Measurements from ENCODE around the gene SPTBN1.
"Not testable (repeated sequence)": the region's sequence is repeated elsewhere in the genome, so short reads cannot be mapped to it uniquely, and the experiment has no call there.

SPTBN1 gene

GRCh38 chr2:54471221-54471711 is 15.1 kb downstream of the SPTBN1 start:
- H3K27ac Mint-ChIP-seq: no peak overlapping the region
- no peaks in the 10 kb centered on the region for H3K36me3 Mint-ChIP-seq (ENCODE audit: low read depth)
- H3K4me3 Mint-ChIP-seq: no peak overlapping the region
- peaks cover 4% of the 10 kb centered on the region for H3K27me3 Mint-ChIP-seq (ENCODE audit: low read depth)
- peaks cover 3% of the 10 kb centered on the region for H3K4me1 Mint-ChIP-seq (ENCODE audit: low read depth)
- no peaks in the 10 kb centered on the region for H3K9me3 Mint-ChIP-seq

- H3K4me1 Mint-ChIP-seq (ENCODE audit: low read depth): peaks cover 5% of the 10 kb centered on the region
- no peaks in the 10 kb centered on the region for H3K36me3 Mint-ChIP-seq (ENCODE audit: low read depth)
- no peak overlapping the region for H3K4me3 Mint-ChIP-seq
- H3K9me3 Mint-ChIP-seq: no peaks in the 10 kb centered on the region
- H3K27ac Mint-ChIP-seq: no peak overlapping the region
- peaks cover 2% of the 10 kb centered on the region for H3K27me3 Mint-ChIP-seq (ENCODE audit: low read depth)
Observed at GRCh38 chr2:54473851-54474250, 17.7 kb downstream of the SPTBN1 start.

- no peak overlapping the region for H3K27ac Mint-ChIP-seq
- H3K27me3 Mint-ChIP-seq (ENCODE audit: low read depth): no peaks in the 10 kb centered on the region
- H3K9me3 Mint-ChIP-seq: no peaks in the 10 kb centered on the region
- H3K4me3 Mint-ChIP-seq: no peak overlapping the region
- peaks cover 3% of the 10 kb centered on the region for H3K4me1 Mint-ChIP-seq (ENCODE audit: low read depth)
- H3K36me3 Mint-ChIP-seq (ENCODE audit: low read depth): no peaks in the 10 kb centered on the region
Observed at GRCh38 chr2:54475285-54475684, 19.2 kb downstream of the SPTBN1 start.

GRCh38 chr2:54475919-54476318 is 19.8 kb downstream of the SPTBN1 start:
- no peak overlapping the region for H3K4me3 Mint-ChIP-seq
- H3K36me3 Mint-ChIP-seq (ENCODE audit: low read depth): no peaks in the 10 kb centered on the region
- H3K9me3 Mint-ChIP-seq: no peaks in the 10 kb centered on the region
- peaks cover 1% of the 10 kb centered on the region for H3K27me3 Mint-ChIP-seq (ENCODE audit: low read depth)
- H3K27ac Mint-ChIP-seq: no peak overlapping the region
- peaks cover 3% of the 10 kb centered on the region for H3K4me1 Mint-ChIP-seq (ENCODE audit: low read depth)

- Mint-ChIP-seq H3K4me3 (no peak overlapping the region), H3K4me1 (ENCODE audit: low read depth) (peaks cover 3% of the 10 kb centered on the region), H3K9me3 (no peaks in the 10 kb centered on the region), H3K27me3 (ENCODE audit: low read depth) (peaks cover 6% of the 10 kb centered on the region), H3K36me3 (ENCODE audit: low read depth) (no peaks in the 10 kb centered on the region), H3K27ac (no peak overlapping the region)
Observed at GRCh38 chr2:54476852-54477251, 20.7 kb downstream of the SPTBN1 start.

GRCh38 chr2:54477896-54478295 is 21.8 kb downstream of the SPTBN1 start:
- Mint-ChIP-seq H3K27me3 (ENCODE audit: low read depth) (peaks cover 9% of the 10 kb centered on the region), H3K4me1 (ENCODE audit: low read depth) (peaks cover 3% of the 10 kb centered on the region), H3K9me3 (no peaks in the 10 kb centered on the region), H3K36me3 (ENCODE audit: low read depth) (no peaks in the 10 kb centered on the region), H3K4me3 (no peak overlapping the region), H3K27ac (no peak overlapping the region)

GRCh38 chr2:54478899-54479298 is 22.8 kb downstream of the SPTBN1 start:
- H3K27me3 Mint-ChIP-seq (ENCODE audit: low read depth): peaks cover 9% of the 10 kb centered on the region
- H3K4me1 Mint-ChIP-seq (ENCODE audit: low read depth): peaks cover 3% of the 10 kb centered on the region
- no peaks in the 10 kb centered on the region for H3K9me3 Mint-ChIP-seq
- no peaks in the 10 kb centered on the region for H3K36me3 Mint-ChIP-seq (ENCODE audit: low read depth)
- H3K4me3 Mint-ChIP-seq: no peak overlapping the region
- no peak overlapping the region for H3K27ac Mint-ChIP-seq

GRCh38 chr2:54479424-54479823 is 23.3 kb downstream of the SPTBN1 start:
- Mint-ChIP-seq H3K4me3 (no peak overlapping the region), H3K27me3 (ENCODE audit: low read depth) (peaks cover 9% of the 10 kb centered on the region), H3K36me3 (ENCODE audit: low read depth) (no peaks in the 10 kb centered on the region), H3K27ac (no peak overlapping the region), H3K9me3 (no peaks in the 10 kb centered on the region), H3K4me1 (ENCODE audit: low read depth) (peaks cover 3% of the 10 kb centered on the region)

- Mint-ChIP-seq H3K27me3 (ENCODE audit: low read depth) (peaks cover 9% of the 10 kb centered on the region), H3K27ac (no peak overlapping the region), H3K36me3 (ENCODE audit: low read depth) (no peaks in the 10 kb centered on the region), H3K4me3 (no peak overlapping the region), H3K9me3 (no peaks in the 10 kb centered on the region), H3K4me1 (ENCODE audit: low read depth) (peaks cover 3% of the 10 kb centered on the region)
Observed at GRCh38 chr2:54480025-54480424, 23.9 kb downstream of the SPTBN1 start.

GRCh38 chr2:54481686-54482085 is 25.6 kb downstream of the SPTBN1 start:
- H3K9me3 Mint-ChIP-seq: no peaks in the 10 kb centered on the region
- peaks cover 9% of the 10 kb centered on the region for H3K27me3 Mint-ChIP-seq (ENCODE audit: low read depth)
- no peak overlapping the region for H3K4me3 Mint-ChIP-seq
- no peak overlapping the region for H3K27ac Mint-ChIP-seq
- H3K36me3 Mint-ChIP-seq (ENCODE audit: low read depth): no peaks in the 10 kb centered on the region
- H3K4me1 Mint-ChIP-seq (ENCODE audit: low read depth): peaks cover 3% of the 10 kb centered on the region

GRCh38 chr2:54482715-54483114 is 26.6 kb downstream of the SPTBN1 start:
- Mint-ChIP-seq H3K27ac (no peak overlapping the region), H3K27me3 (ENCODE audit: low read depth) (peaks cover 9% of the 10 kb centered on the region), H3K4me3 (no peak overlapping the region), H3K4me1 (ENCODE audit: low read depth) (peaks cover 3% of the 10 kb centered on the region), H3K9me3 (no peaks in the 10 kb centered on the region), H3K36me3 (ENCODE audit: low read depth) (no peaks in the 10 kb centered on the region)

GRCh38 chr2:54483426-54483825 is 27.3 kb downstream of the SPTBN1 start:
- Mint-ChIP-seq H3K4me1 (ENCODE audit: low read depth) (no peaks in the 10 kb centered on the region), H3K9me3 (no peaks in the 10 kb centered on the region), H3K36me3 (ENCODE audit: low read depth) (no peaks in the 10 kb centered on the region), H3K4me3 (no peak overlapping the region), H3K27me3 (ENCODE audit: low read depth) (peaks cover 9% of the 10 kb centered on the region), H3K27ac (no peak overlapping the region)

GRCh38 chr2:54485756-54486155 is 29.6 kb downstream of the SPTBN1 start:
- H3K9me3 Mint-ChIP-seq; H3K4me1 Mint-ChIP-seq (ENCODE audit: low read depth); H3K27ac Mint-ChIP-seq; H3K36me3 Mint-ChIP-seq (ENCODE audit: low read depth); H3K4me3 Mint-ChIP-seq: not testable (repeated sequence)
- peaks cover 13% of the 10 kb centered on the region for H3K27me3 Mint-ChIP-seq (ENCODE audit: low read depth)

- no peak overlapping the region for H3K27ac Mint-ChIP-seq
- H3K36me3 Mint-ChIP-seq (ENCODE audit: low read depth): no peaks in the 10 kb centered on the region
- peaks cover 10% of the 10 kb centered on the region for H3K27me3 Mint-ChIP-seq (ENCODE audit: low read depth)
- no peaks in the 10 kb centered on the region for H3K4me1 Mint-ChIP-seq (ENCODE audit: low read depth)
- H3K9me3 Mint-ChIP-seq: no peaks in the 10 kb centered on the region
- H3K4me3 Mint-ChIP-seq: no peak overlapping the region
Observed at GRCh38 chr2:54486766-54487165, 30.6 kb downstream of the SPTBN1 start.

GRCh38 chr2:54490863-54491262 is 34.7 kb downstream of the SPTBN1 start:
- peaks cover 13% of the 10 kb centered on the region for H3K27me3 Mint-ChIP-seq (ENCODE audit: low read depth)
- H3K27ac Mint-ChIP-seq: no peak overlapping the region
- no peaks in the 10 kb centered on the region for H3K9me3 Mint-ChIP-seq
- no peaks in the 10 kb centered on the region for H3K4me1 Mint-ChIP-seq (ENCODE audit: low read depth)
- H3K36me3 Mint-ChIP-seq (ENCODE audit: low read depth): no peaks in the 10 kb centered on the region
- no peak overlapping the region for H3K4me3 Mint-ChIP-seq

GRCh38 chr2:54492335-54492734 is 36.2 kb downstream of the SPTBN1 start:
- Mint-ChIP-seq H3K27me3 (ENCODE audit: low read depth) (peaks cover 13% of the 10 kb centered on the region), H3K36me3 (ENCODE audit: low read depth) (no peaks in the 10 kb centered on the region), H3K27ac (no peak overlapping the region), H3K4me1 (ENCODE audit: low read depth) (no peaks in the 10 kb centered on the region), H3K9me3 (no peaks in the 10 kb centered on the region), H3K4me3 (no peak overlapping the region)

Data from T-helper 1 cell treated with Interleukin-12 subunit alpha and Interleukin-12 subunit beta and Interleukin-4 antibody, amounts not matched to agents 30 μg/mL and 1 μg/mL, for 36 hours (primary cell).